Memory B cell (primary cell): ENCODE results near the gene FAM221B.

Experiments used
- ATAC-seq: fragments of 150-1000 bp; cut with Tn5 transposase; 2 replicates; pipeline ENCODE4 v1.10.0; 2021; ENCODE audit warnings: low read depth, mild to moderate bottlenecking, moderate library complexity
- DNase-seq, 2 donors: peaks; one replicate each; pipeline ENCODE4 v3.0.0; 2022; ENCODE audit warnings: low spot score in 2 of 2
- H3K27ac Mint-ChIP-seq: one replicate; pipeline ENCODE4 v1.8.0; 2022; ENCODE audit warnings: mild to moderate bottlenecking, moderate library complexity, mixed read lengths
- H3K27me3 Mint-ChIP-seq: one replicate; pipeline ENCODE4 v1.8.0; 2022; ENCODE audit warnings: mixed read lengths
- H3K36me3 Mint-ChIP-seq: one replicate; pipeline ENCODE4 v1.8.0; 2022; ENCODE audit warnings: mild to moderate bottlenecking, mixed read lengths
- H3K4me1 Mint-ChIP-seq: one replicate; pipeline ENCODE4 v1.8.0; 2022; ENCODE audit warnings: mixed read lengths
- H3K4me3 Mint-ChIP-seq: one replicate; pipeline ENCODE4 v1.8.0; 2022; ENCODE audit warnings: mild to moderate bottlenecking, moderate library complexity, mixed read lengths
- H3K9me3 Mint-ChIP-seq: one replicate; pipeline ENCODE4 v1.8.0; 2022; ENCODE audit warnings: mixed read lengths

Gene FAM221B

GRCh38 chr9:35820076-35820475 lies 8.5 kb downstream of the FAM221B start:
- Mint-ChIP-seq H3K27ac (no peak overlapping the region), H3K4me1 (no peaks in the 10 kb centered on the region), H3K27me3 (no peaks in the 10 kb centered on the region), H3K4me3 (no peak overlapping the region), H3K9me3 (peaks cover 1% of the 10 kb centered on the region), H3K36me3 (no peaks in the 10 kb centered on the region)
- ATAC-seq (no peak), DNase-seq (no peak)

DNA sequence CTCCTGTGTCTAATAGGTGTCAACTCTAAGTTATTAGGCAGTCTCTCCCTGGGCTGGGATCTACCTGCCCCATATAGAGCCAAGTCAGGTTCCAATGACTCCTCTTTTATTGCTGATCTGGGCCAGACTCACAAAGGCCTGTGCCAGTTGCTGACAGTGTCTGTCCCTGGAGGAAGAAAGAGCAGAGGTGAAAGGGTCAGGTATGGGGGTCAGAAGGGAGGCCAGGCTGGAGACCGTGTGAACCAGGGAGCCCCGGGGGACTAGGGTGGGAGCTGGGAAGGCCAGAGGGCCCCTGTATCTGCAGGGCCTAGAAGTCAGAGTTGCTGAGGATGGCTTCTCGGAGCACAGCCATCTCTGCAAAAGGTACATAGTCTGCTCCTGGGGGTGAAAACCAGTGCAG lies 10.2 kb downstream of the FAM221B start:
- Mint-ChIP-seq H3K9me3 (peaks cover 1% of the 10 kb centered on the region), H3K4me3 (no peak overlapping the region), H3K27ac (no peak overlapping the region), H3K36me3 (no peaks in the 10 kb centered on the region), H3K4me1 (peaks cover 4% of the 10 kb centered on the region), H3K27me3 (no peaks in the 10 kb centered on the region)
- DNase-seq (no peak), ATAC-seq (no peak)

DNA sequence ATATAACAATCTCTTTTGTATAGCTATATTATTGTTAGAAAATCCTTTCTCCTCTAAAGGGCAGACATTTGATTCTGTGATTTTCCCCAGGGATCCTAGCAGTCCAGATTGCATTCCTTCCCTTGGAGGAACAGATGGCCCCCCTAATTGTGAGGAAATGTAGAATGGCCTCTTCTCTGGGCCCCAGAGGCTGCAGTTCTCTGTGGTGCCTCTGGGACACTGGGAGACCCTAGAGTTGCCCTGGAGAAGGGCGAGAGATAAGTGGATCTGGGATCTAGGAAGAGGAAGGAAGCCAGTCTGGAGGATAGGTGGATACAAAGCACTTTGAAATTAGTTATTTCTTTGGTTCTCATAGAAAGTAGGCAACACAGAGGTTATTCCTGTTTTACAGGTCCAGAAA lies 11.8 kb downstream of the FAM221B start:
- H3K27me3 Mint-ChIP-seq, result no peaks in the 10 kb centered on the region
- no peak for DNase-seq
- H3K4me1 Mint-ChIP-seq, result peaks cover 10% of the 10 kb centered on the region
- no peak for ATAC-seq
- H3K36me3 Mint-ChIP-seq, result no peaks in the 10 kb centered on the region
- peaks cover 1% of the 10 kb centered on the region for H3K9me3 Mint-ChIP-seq
- H3K4me3 Mint-ChIP-seq, result no peak overlapping the region
- H3K27ac Mint-ChIP-seq, result no peak overlapping the region

- peak within 1 kb of the TSS; percentile 97 for H3K4me3 Mint-ChIP-seq
- no peaks in the 10 kb centered on the region for H3K27me3 Mint-ChIP-seq
- ATAC-seq (peak; percentile 75), DNase-seq (peak; percentile 89 to 94)
- H3K27ac Mint-ChIP-seq, result peak within 1 kb of the TSS; percentile 97
- H3K9me3 Mint-ChIP-seq, result peaks cover 1% of the 10 kb centered on the region
- H3K4me1 Mint-ChIP-seq, result peaks cover 10% of the 10 kb centered on the region
- no peaks in the 10 kb centered on the region for H3K36me3 Mint-ChIP-seq
These were observed 13.5 kb downstream of the FAM221B start, which contains the start of gene HINT2 for GRCh38 chr9:35814841-35815543. TSS of gene HINT2 (minus strand) at chr9:35815042. CDS start at chr9:35814979, 63 bp downstream.

DNA sequence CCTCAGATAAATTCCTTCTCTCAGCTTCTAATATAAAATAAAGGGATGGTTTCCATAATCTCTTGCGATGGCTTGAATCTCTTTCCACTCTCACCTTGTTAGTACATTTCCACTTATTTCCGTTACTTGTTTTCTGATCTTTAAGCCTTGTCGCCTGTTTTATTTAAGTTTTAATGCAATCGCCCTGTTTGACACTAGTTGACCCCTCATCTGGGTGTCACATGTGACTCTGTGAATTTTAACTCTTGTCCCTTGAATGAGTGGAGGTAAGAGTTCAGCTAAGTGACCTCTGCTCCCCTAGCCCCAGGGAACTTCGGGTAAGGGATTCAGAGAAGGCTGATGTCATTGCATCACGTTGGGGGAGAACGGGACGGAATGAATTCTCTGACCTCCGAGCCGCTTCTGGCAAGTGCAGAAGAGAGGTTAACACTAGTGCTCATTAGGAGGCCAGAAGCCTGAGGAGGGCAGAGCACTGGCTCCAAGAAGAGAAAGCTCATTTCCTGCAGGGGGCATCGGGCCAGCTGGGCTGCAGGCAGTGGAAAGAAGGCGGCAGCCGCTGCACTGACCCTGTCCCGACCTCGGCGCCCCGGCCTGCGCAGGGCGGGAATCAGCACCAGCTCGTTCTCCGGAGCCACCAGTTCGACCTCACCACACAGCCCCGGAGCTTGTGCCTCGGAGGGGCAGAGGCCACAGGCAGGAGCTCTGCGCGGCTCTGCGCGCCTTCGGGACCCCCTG lies 14.3 kb downstream of the FAM221B start:
- H3K4me1 Mint-ChIP-seq, result peaks cover 10% of the 10 kb centered on the region
- no peaks in the 10 kb centered on the region for H3K27me3 Mint-ChIP-seq
- H3K4me3 Mint-ChIP-seq, result peak overlapping the region; percentile 97
- peaks cover 1% of the 10 kb centered on the region for H3K9me3 Mint-ChIP-seq
- ATAC-seq (peak; percentile 0), DNase-seq (no peak)
- H3K36me3 Mint-ChIP-seq, result no peaks in the 10 kb centered on the region
- peak overlapping the region; percentile 97 for H3K27ac Mint-ChIP-seq

DNA sequence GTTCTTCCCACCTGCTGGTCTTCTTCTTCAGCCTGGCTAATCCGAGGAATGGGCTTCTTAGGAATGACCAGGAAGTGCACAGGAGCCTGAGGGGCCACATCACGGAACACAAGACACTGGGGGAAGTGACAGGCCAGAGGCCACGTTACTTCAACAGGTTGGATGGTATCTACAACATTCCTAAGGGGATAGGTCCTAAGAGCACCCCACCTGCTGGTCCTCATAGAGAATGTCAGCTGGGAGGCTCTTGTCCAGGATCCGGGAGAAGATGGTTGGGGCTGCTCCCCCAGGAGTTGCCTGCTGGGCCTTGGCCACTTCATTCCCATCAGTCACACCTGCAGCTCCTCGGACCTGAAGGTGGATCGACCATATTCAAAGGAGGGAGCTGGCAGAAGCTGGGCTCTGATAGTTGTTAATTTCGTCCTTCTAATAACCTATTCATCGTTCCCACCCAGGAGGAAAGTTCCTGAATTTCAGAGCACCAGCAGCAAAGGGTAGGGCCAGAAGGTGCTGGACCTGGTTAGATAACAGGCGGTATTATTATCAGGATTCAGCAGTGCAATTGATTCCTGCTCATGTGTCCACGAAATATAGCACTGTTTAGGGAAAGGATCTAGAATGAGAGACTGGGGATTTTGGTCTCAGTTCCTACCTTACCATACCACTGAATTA lies 15.0 kb downstream of the FAM221B start:
- Mint-ChIP-seq H3K27me3 (no peaks in the 10 kb centered on the region), H3K4me1 (peaks cover 10% of the 10 kb centered on the region), H3K27ac (no peak overlapping the region), H3K36me3 (peaks cover 3% of the 10 kb centered on the region), H3K9me3 (peaks cover 1% of the 10 kb centered on the region), H3K4me3 (peak overlapping the region; percentile 97)
- ATAC-seq (no peak), DNase-seq (no peak)

- peaks cover 4% of the 10 kb centered on the region for H3K36me3 Mint-ChIP-seq
- H3K27me3 Mint-ChIP-seq, result no peaks in the 10 kb centered on the region
- DNase-seq (peak; percentile 81 to 88), ATAC-seq (peak; percentile 66)
- H3K27ac Mint-ChIP-seq, result peak within 1 kb of the TSS; percentile 84
- peaks cover 1% of the 10 kb centered on the region for H3K9me3 Mint-ChIP-seq
- H3K4me1 Mint-ChIP-seq, result peaks cover 10% of the 10 kb centered on the region
- H3K4me3 Mint-ChIP-seq, result peak within 1 kb of the TSS; percentile 77
These were observed 16.4 kb downstream of the FAM221B start, which contains the start of gene SPAG8 for GRCh38 chr9:35812025-35812602. TSS of gene SPAG8 (minus strand) at chr9:35812262. CDS start at chr9:35812147, 115 bp downstream.

DNA sequence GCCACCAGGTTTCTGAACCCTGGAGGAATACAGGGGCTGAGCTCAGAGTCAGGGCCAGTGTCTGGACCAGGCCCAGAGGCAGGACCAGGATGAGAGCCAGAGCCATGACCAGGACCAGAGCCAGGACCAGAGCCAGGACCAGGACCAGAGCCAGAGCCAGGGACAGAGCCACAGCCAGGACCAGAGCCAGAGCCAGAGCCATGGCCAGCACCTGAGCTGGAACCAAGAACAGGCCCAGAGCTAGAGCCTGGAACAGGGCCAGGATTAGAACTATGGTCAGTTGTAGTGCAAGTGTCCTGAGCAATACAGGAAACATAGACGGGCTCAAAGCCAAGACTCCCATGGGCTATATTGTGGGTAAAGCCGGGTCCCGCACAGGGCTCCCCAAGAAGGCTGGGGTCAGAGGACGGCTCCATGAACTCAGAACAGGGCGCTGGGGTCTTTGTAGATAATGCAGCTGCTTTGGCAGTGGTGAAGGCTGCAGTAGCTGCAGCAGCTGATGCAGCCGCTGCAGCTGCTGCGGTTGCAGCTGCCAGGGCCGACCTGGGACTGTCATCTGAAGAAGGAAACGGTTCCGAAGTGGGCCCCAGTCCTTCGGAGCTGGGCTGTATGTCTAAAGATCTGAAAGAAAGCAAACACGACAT lies 17.0 kb downstream of the FAM221B start:
- Mint-ChIP-seq H3K4me1 (peaks cover 10% of the 10 kb centered on the region), H3K9me3 (peaks cover 1% of the 10 kb centered on the region), H3K4me3 (peak overlapping the region; percentile 77), H3K36me3 (peaks cover 8% of the 10 kb centered on the region), H3K27me3 (no peaks in the 10 kb centered on the region), H3K27ac (peak overlapping the region; percentile 84)
- ATAC-seq (no peak), DNase-seq (no peak)

GRCh38 chr9:35810122-35810521 lies 18.4 kb downstream of the FAM221B start:
- ATAC-seq, result no peak
- no peak overlapping the region for H3K27ac Mint-ChIP-seq

DNA sequence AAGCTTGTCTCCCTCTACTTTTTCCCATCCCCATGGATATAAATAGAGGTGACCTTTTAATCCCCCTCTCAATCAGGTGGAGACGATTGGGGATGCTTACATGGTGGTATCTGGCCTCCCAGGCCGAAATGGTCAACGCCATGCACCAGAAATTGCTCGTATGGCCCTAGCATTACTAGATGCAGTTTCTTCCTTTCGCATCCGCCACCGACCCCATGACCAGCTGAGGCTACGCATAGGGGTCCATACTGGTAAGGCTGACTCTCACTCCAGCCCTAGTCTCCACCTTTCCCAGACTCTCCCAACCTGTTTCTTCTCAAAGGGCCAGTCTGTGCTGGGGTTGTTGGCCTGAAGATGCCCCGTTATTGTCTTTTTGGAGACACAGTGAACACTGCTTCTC lies 20.1 kb downstream of the FAM221B start:
- no peaks in the 10 kb centered on the region for H3K27me3 Mint-ChIP-seq
- ATAC-seq (no peak), DNase-seq (no peak)
- peaks cover 6% of the 10 kb centered on the region for H3K4me1 Mint-ChIP-seq
- no peak overlapping the region for H3K4me3 Mint-ChIP-seq
- H3K36me3 Mint-ChIP-seq, result peaks cover 11% of the 10 kb centered on the region
- H3K9me3 Mint-ChIP-seq, result no peaks in the 10 kb centered on the region
- H3K27ac Mint-ChIP-seq, result no peak overlapping the region

More at GRCh38 chr9:35810122-35810521, 18.4 kb downstream of the FAM221B start:
- Mint-ChIP-seq H3K36me3 (peaks cover 9% of the 10 kb centered on the region), H3K9me3 (no peaks in the 10 kb centered on the region), H3K4me3 (no peak overlapping the region), H3K4me1 (peaks cover 10% of the 10 kb centered on the region), H3K27me3 (no peaks in the 10 kb centered on the region)
- DNase-seq, result no peak

DNA sequence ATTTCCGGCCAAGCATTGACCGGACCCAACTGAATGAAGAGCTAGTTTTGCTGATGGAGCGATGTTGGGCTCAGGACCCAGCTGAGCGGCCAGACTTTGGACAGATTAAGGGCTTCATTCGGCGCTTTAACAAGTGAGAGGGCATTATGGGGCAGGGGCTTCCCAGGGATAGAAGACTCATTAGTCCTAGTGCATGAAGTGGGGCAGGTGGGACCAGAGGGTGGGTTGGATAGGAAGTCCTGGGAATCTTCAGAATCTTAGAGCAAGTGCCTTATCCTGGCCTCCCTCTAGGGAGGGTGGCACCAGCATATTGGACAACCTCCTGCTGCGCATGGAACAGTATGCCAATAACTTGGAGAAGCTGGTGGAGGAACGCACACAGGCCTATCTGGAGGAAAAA lies 22.4 kb downstream of the FAM221B start:
- no peak for ATAC-seq
- H3K27ac Mint-ChIP-seq, result no peak overlapping the region
- no peaks in the 10 kb centered on the region for H3K27me3 Mint-ChIP-seq
- DNase-seq, result no peak
- H3K4me1 Mint-ChIP-seq, result no peaks in the 10 kb centered on the region
- H3K4me3 Mint-ChIP-seq, result no peak overlapping the region
- peaks cover 18% of the 10 kb centered on the region for H3K36me3 Mint-ChIP-seq
- H3K9me3 Mint-ChIP-seq, result no peaks in the 10 kb centered on the region

GRCh38 chr9:35801328-35802128 lies 27.0 kb downstream of the FAM221B start:
- Mint-ChIP-seq H3K4me1 (no peaks in the 10 kb centered on the region), H3K27me3 (no peaks in the 10 kb centered on the region), H3K4me3 (no peak overlapping the region), H3K9me3 (no peaks in the 10 kb centered on the region), H3K27ac (no peak overlapping the region), H3K36me3 (peaks cover 21% of the 10 kb centered on the region)
- no peak for ATAC-seq
- no peak for DNase-seq

GRCh38 chr9:35800530-35800929 lies 28.0 kb downstream of the FAM221B start:
- no peaks in the 10 kb centered on the region for H3K9me3 Mint-ChIP-seq
- no peak overlapping the region for H3K4me3 Mint-ChIP-seq
- H3K36me3 Mint-ChIP-seq, result peaks cover 20% of the 10 kb centered on the region
- H3K27me3 Mint-ChIP-seq, result no peaks in the 10 kb centered on the region
- peaks cover 3% of the 10 kb centered on the region for H3K4me1 Mint-ChIP-seq
- H3K27ac Mint-ChIP-seq, result no peak overlapping the region
- no peak for DNase-seq
- no peak for ATAC-seq
